Activated CD4-positive, alpha-beta T cell treated with anti-CD3 and anti-CD28 coated beads, Interleukin-10, Interleukin-2, amounts not matched to agents 100 ng/mL and 50 ng/mL, durations not matched to agents 16 hours and 8 hours (primary cell): ENCODE measurements around the gene E2F8.

Experiments used
- DNase-seq: peaks from one replicate; pipeline ENCODE4 v3.0.0-alpha.2; 2020

Gene E2F8

DNA sequence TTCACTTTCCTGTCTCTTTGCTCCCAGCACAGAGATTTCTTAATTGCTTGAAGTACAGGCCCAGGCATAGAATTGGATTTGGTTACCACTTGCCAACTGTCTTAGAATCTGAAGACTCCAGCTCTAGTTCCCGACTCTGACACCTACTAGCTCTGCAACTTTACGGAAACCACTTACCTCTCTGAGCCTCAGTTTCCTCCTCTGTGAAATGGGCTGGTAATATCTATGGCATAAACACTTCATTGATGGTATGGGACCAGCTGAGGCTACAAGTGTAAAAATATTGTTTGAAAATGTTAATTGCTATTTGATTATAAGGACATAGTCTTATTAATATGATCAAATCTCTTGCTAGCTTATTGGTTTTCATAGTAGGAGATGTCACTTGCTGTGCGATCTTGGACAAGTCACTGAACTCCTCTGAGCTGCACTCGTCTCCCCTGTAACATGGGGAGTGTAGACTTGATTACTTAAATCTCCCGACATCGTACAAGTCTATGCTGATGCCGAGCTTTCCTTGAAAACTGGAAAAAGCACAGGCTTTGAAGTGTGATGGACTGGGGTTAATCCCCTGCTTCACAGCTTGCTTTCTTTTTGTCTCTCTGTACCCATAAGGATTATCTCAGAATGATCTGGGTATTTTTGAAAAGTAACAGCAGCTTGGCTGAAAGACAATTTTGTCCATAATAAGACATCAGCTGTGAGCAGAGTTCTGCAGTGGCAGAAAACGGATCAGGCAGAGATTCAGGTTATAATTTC, 11.8 kb upstream of the E2F8 start:
- DNase-seq = no peak

- no peak for DNase-seq
Observed at GRCh38 chr11:19251577-19251976, 10.8 kb upstream of the E2F8 start.

GRCh38 chr11:19246816-19247215, 6.1 kb upstream of the E2F8 start:
- no peak for DNase-seq

GRCh38 chr11:19245351-19245750, 4.6 kb upstream of the E2F8 start:
- DNase-seq = no peak

DNA sequence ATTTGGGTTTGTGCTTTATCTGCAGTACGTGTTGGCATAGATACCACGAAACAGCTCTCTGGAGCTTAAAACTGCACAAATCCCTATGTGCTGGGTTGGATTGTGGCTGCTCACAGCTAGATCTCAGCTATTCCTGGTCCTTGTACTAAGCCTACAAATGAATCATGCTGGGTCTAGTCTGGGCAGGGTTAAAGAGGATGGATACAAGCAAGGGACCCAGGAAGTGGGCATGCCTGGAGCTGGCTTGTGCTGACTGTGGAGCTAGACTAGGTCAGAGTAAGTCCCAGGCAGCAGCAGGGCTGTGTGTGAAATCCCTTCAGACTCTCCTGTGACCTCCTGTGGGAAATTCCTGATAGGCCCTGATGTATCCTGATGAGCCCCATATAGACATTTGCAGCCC, 3.9 kb upstream of the E2F8 start:
- DNase-seq = no peak

- no peak for DNase-seq
Observed at GRCh38 chr11:19244084-19244483, 3.3 kb upstream of the E2F8 start.

GRCh38 chr11:19243613-19244012, 2.9 kb upstream of the E2F8 start:
- no peak for DNase-seq

- peak; percentile 19 for DNase-seq
Observed at GRCh38 chr11:19243143-19243542, 2.4 kb upstream of the E2F8 start.

- no peak for DNase-seq
Observed at GRCh38 chr11:19242179-19242932, 1.6 kb upstream of the E2F8 start.

GRCh38 chr11:19241260-19242178, 774 bp upstream of the E2F8 start:
- DNase-seq = peak; percentile 79

DNA sequence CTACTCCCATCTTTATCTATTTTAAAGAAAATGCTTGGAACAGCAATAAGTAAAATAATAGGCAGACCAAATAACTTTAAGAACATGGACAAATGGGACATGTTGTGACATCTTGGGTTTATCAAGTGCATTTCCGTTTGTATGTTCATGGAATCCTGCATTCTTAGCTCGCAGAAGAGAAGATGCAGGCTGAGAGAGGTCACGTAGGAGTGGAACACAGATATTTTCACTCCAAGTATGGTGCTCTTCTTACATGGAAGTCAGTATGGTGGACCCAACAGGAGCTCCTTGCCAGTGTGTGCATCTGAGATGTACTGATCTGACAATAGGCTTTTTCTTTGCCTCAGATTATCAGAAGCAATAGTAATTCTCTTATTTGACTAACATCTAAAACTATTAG, 1.7 kb downstream of the E2F8 start:
- no peak for DNase-seq

- DNase-seq = no peak
Observed at GRCh38 chr11:19237813-19238212, 2.9 kb downstream of the E2F8 start.

GRCh38 chr11:19237381-19237780, 3.4 kb downstream of the E2F8 start:
- no peak for DNase-seq

GRCh38 chr11:19234231-19234817, 6.4 kb downstream of the E2F8 start:
- DNase-seq = no peak

- no peak for DNase-seq
Observed at GRCh38 chr11:19232910-19233503, 7.7 kb downstream of the E2F8 start.

DNA sequence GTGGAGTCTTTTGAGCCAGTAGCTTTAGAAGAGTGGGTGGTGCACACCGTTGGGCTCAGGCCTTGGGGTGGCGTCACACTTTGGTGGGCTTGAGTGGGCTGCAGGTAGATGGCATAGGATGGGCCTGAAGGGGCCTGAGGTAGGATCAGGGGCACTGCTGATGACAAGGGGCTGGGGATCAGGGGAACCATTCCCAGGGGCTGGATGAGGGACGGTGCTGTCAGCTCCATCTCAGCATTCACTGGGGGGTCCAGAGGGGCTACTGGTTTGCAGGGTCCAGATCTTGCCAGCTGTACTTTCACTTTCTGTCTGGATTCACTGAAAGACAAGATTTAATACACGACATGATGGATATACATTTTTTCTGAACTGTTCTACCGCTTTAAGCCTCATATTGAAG, 11.1 kb downstream of the E2F8 start:
- no peak for DNase-seq

GRCh38 chr11:19228968-19229367, 11.8 kb downstream of the E2F8 start:
- DNase-seq = no peak

GRCh38 chr11:19226378-19227195, 14.2 kb downstream of the E2F8 start:
- no peak for DNase-seq

DNA sequence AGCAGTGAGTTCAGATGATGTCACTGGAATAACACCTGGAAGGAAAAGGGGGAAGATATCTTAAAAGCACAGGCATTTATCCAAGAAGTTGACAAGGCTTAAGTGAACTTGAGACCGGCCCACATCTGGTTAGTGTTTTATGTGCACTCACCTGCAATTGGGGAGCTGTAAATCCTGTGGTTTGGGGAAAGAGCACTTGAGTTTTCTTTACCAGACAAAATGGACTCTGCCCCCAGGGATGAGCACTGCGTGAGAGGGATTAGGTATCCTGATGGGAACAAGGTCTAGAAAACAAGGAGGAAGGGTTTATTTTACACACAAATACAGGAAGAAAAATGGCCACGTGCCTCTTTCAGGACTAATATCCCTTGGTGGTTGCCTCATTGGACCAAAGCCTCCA, 15.2 kb downstream of the E2F8 start:
- DNase-seq = no peak

- no peak for DNase-seq
Observed at GRCh38 chr11:19225123-19225522, 15.6 kb downstream of the E2F8 start.

DNA sequence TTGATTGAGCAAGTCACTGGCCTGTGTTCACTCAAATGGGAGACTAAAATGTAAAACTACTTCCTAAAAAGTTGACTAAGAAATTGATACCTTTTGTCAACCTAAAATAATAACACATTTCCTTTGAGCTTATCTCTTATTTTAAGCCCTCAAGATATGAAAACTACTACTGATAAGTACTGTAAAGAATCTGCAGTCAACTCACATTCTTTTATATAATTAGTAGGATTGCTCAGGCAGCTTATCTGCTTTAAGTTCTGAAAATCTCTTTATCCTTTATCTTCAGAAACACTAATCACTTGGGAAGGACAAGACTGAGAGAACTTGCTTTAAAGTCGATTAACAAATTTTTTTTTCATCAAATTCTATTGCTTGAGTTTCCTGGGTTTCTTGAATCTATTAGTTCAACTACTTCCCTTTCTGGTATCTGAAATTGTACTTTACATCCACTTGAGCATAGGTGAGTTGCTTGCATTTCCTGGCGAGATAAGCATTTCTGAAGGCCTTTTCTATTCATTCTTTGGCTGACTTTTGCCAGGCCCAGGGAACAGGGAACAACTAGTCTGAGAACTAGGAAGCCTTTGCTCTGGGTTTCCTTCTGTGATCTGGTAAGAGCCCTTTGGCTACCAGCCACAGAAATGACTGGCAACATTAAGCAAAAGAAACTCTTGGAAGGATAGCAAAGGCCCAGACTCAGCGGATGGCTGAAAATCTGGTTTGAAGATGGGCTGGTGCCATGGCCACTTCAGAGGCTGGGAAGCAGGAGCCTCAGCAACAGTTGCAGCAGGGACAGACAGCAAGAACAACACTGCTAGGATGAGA, 19.6 kb downstream of the E2F8 start:
- DNase-seq = no peak
